Muscle layer of duodenum (tissue), 2 donors: ENCODE results near the gene NEMP2.
"Not testable (repeated sequence)": the region's sequence is repeated elsewhere in the genome, so short reads cannot be mapped to it uniquely, and the experiment has no call there.

ENCODE experiments used
- H3K27ac ChIP-seq: one replicate; pipeline ENCODE4 v1.7.0; 2013; ENCODE audit warnings: mild to moderate bottlenecking, low read length
- H3K27me3 ChIP-seq: one replicate; pipeline ENCODE4 v1.7.0; 2013; ENCODE audit warnings: low read depth, mild to moderate bottlenecking, control low read depth, low read length
- H3K36me3 ChIP-seq, 2 donors: one replicate each; pipeline ENCODE4 v1.7.0; 2013; ENCODE audit warnings: low read length in 2 of 2, control low read depth in 1 of 2, mild to moderate bottlenecking in 1 of 2; ENCODE audit not compliant: insufficient read depth in 2 of 2, control insufficient read depth in 1 of 2
- H3K4me1 ChIP-seq, 2 donors: one replicate each; pipeline ENCODE4 v1.7.0; 2013; ENCODE audit warnings: low read length in 2 of 2, mild to moderate bottlenecking in 2 of 2, control low read depth in 1 of 2, moderate library complexity in 1 of 2; ENCODE audit not compliant: insufficient read depth in 2 of 2, control insufficient read depth in 1 of 2
- H3K4me3 ChIP-seq, 2 donors: one replicate each; pipeline ENCODE4 v1.7.0; 2013; ENCODE audit warnings: low read length in 2 of 2, low read depth in 1 of 2, mild to moderate bottlenecking in 1 of 2
- H3K9me3 ChIP-seq, 2 donors: one replicate each; pipeline ENCODE4 v1.7.0; 2013; ENCODE audit warnings: low read length in 2 of 2, control low read depth in 1 of 2, mild to moderate bottlenecking in 1 of 2; ENCODE audit not compliant: control insufficient read depth in 1 of 2
- donor health status: healthy.

The NEMP2 gene

DNA sequence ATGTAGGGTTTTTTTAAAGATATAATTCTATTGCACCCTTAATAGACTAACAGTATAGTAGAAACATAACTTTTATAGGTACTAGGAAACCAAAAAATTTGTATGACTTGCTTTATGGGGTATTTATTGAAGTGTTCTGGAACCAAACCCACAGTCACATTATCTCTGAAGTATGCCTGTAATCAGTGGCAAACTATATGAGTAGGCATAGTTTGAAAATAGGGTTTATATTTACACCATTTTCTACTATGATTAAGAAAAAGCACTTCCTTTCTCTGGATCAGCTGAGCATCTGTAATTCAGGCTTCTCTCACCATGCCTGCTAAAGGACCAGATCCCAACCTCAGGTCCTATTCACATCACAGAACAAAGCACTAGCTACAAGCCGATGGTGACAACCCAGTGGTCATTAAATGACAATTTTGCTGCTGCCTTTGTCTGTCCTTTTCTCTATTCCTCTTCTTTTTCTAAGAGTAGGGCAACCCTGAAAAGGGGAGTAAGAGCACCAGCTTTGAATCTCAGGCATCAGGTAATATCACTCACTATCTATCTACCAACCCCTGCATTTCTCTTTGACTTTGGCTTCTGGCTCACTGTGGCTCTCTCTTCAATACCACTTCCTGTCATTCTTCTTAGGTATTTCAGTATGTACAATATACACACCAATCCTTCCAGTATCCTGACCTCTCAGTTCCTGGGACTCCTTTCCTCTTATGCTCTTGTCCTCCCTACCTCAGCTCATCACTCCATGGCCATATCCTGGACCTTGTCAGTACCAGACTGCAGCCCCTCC lies 14.4 kb downstream of the NEMP2 start:
- peaks cover 0 to 6% of the 10 kb centered on the region in 2 donors for H3K36me3 ChIP-seq
- H3K27me3 ChIP-seq = no peaks in the 10 kb centered on the region
- no peak overlapping the region for H3K4me3 ChIP-seq
- H3K4me1 ChIP-seq = no peaks in the 10 kb centered on the region
- no peak overlapping the region for H3K27ac ChIP-seq
- no peaks in the 10 kb centered on the region for H3K9me3 ChIP-seq

DNA sequence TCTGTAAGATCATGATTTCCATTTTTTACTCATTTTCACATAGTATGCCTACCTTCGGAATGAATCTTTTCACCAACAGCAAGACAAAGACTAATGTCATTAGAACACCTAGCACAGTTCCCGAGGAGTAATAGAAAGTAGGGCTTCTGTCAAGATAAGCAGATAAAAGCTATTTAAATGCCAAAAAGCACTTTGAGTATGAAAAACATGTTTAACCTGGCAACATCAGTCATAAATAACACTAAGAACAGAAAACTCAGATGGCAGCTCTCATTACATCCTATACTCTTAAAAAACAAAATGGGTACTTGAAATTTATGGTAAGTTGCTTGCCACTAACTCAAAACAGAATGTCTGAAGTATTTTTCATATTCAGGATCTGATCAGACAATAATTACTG lies 17.1 kb downstream of the NEMP2 start:
- H3K4me3 ChIP-seq = no peak overlapping the region
- no peaks in the 10 kb centered on the region for H3K27me3 ChIP-seq
- no peak overlapping the region for H3K27ac ChIP-seq
- no peaks in the 10 kb centered on the region for H3K9me3 ChIP-seq
- peaks cover 0 to 4% of the 10 kb centered on the region in 2 donors for H3K36me3 ChIP-seq
- no peaks in the 10 kb centered on the region for H3K4me1 ChIP-seq

DNA sequence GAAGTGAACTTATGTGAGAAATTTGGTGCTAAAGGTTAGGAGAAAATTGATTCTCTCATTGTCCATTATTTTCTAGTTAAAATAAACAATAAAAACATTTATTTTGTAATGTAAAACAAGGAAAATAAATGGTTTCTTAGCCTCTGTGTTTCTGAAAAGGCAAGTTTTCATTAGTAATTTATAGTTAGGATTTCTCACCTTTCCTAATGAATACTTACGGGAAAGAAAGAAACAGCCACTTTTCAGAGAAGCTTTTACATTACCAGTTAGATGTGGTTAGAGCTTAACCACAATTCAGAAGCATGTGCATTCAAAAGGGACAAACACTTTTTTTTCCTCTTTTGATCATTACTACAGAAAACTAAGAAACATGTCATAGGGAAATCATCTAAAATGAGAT lies 18.8 kb downstream of the NEMP2 start:
- Histone ChIP-seq H3K9me3 (no peaks in the 10 kb centered on the region), H3K4me1 (no peaks in the 10 kb centered on the region), H3K4me3 (no peak overlapping the region), H3K36me3 (peaks cover 0 to 4% of the 10 kb centered on the region in 2 donors), H3K27me3 (no peaks in the 10 kb centered on the region), H3K27ac (no peak overlapping the region)

DNA sequence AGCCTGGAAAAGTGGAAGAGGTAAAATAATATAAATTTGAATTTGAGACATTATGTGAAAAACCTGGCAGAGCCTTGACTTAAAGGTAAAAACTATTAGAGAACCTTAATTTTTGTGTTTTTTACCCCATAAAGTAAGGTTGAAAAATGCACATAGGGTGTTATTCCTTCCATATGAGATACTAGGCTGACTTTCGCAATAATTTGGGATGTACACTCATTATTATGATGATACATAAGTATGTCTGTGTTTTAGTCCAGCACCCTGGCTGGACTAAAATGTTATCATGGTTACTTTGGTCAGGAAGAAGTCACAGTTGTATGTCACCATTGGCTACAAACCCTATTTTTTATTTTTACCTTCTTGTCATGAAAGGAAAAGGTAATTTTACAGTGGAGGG lies 19.8 kb downstream of the NEMP2 start:
- Histone ChIP-seq H3K36me3 (peaks cover 0 to 4% of the 10 kb centered on the region in 2 donors), H3K4me3 (no peak overlapping the region), H3K4me1 (no peaks in the 10 kb centered on the region), H3K27ac (no peak overlapping the region), H3K27me3 (no peaks in the 10 kb centered on the region), H3K9me3 (no peaks in the 10 kb centered on the region)

DNA sequence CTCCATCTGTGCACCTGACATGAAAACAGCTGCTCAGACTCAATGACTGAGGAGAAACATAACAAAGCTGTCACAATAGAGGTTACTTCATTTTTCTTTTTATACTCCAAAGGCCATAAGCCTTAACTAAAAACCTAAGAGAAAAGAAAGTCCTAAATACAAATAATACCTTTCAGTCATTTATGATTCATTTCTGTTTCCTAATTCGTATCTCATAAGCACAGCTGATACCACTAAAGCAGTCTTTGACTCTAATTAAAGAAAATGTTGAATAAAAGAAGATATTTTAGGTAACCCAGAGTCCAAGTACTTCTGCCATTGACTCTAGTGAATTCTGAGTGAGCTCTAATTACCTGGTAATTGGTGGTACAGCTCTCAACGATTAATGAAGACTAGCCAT lies 20.6 kb downstream of the NEMP2 start:
- H3K4me1 ChIP-seq = no peaks in the 10 kb centered on the region
- H3K4me3 ChIP-seq = no peak overlapping the region
- H3K36me3 ChIP-seq = peaks cover 0 to 4% of the 10 kb centered on the region in 2 donors
- H3K27ac ChIP-seq = no peak overlapping the region
- no peaks in the 10 kb centered on the region for H3K27me3 ChIP-seq
- no peaks in the 10 kb centered on the region for H3K9me3 ChIP-seq

- Histone ChIP-seq H3K27ac (no peak overlapping the region), H3K27me3 (no peaks in the 10 kb centered on the region)
Observed at GRCh38 chr2:190512539-190513095, 21.9 kb downstream of the NEMP2 start.

GRCh38 chr2:190511104-190511503 lies 23.4 kb downstream of the NEMP2 start:
- H3K36me3 ChIP-seq = peaks cover 4 to 7% of the 10 kb centered on the region in 2 donors
- H3K4me3 ChIP-seq = no peak overlapping the region
- no peaks in the 10 kb centered on the region for H3K9me3 ChIP-seq
- no peak overlapping the region for H3K27ac ChIP-seq
- no peaks in the 10 kb centered on the region for H3K4me1 ChIP-seq
- H3K27me3 ChIP-seq = no peaks in the 10 kb centered on the region

More at GRCh38 chr2:190512539-190513095, 21.9 kb downstream of the NEMP2 start:
- no peaks in the 10 kb centered on the region for H3K4me1 ChIP-seq
- H3K4me3 ChIP-seq = no peak overlapping the region
- peaks cover 0 to 4% of the 10 kb centered on the region in 2 donors for H3K36me3 ChIP-seq
- H3K9me3 ChIP-seq = no peaks in the 10 kb centered on the region

DNA sequence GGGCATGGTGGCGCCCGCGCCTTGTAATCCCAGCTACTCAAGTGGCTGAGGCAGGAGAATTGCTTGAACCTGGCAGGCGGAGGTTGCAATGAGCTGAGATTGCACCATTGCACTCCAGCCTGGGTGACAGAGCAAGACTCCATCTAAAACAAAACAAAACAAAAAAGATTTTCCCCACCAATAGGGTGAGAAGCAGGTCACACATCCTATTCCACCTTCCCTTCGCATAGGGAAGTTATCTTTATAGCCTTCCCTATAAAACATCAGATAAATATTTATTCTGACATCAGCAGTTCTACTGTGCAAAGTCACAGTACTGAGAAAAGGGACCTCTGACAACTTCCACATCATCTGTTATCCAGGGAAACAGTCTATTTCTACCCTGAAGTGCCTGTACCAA lies 24.6 kb downstream of the NEMP2 start:
- H3K9me3 ChIP-seq, H3K4me3 ChIP-seq, H3K4me1 ChIP-seq, H3K36me3 ChIP-seq, H3K27ac ChIP-seq, H3K27me3 ChIP-seq: not testable (repeated sequence)

DNA sequence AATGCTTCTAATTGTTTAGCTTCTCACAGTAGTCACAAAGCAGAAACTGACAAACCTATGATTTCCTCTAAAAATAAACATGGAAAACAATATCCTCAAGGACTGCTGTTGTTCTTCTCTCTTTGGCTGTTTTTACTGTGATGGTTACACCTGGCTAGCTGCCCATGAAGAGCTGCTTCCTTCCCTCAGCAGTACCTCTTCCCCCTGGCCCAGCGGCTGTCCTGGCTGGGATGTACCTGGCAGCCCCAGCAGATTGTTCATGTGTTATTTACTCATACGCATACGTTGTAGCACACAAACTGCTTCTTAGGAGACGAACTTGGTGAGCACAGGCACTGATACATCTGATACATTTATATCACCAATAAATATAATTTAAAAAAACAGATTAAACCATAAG lies 27.4 kb downstream of the NEMP2 start:
- Histone ChIP-seq H3K27ac (no peak overlapping the region), H3K27me3 (no peaks in the 10 kb centered on the region), H3K36me3 (peaks cover 6 to 15% of the 10 kb centered on the region in 2 donors), H3K4me1 (no peaks in the 10 kb centered on the region), H3K4me3 (no peak overlapping the region), H3K9me3 (no peaks in the 10 kb centered on the region)

DNA sequence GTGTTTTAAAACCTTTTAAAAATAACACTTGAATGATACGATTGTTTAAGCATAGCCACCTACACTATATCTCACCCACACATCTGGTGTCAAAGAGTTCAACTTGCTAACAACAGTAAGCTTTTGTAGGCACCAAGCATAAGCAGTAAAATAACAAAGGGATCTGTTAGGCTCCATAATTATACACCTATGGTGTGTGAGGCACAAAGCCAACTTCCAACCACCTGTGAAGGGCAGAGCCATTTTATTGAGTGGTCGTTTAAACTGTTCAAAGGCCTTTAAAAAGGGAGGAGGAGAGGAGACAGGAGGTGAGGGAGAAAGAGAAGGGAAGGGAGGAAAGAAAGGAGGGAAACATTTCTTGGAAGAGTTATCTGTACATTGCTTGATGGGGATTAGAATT lies 27.9 kb downstream of the NEMP2 start:
- Histone ChIP-seq H3K9me3 (no peaks in the 10 kb centered on the region), H3K27me3 (no peaks in the 10 kb centered on the region), H3K27ac (no peak overlapping the region), H3K4me3 (no peak overlapping the region), H3K4me1 (no peaks in the 10 kb centered on the region), H3K36me3 (peaks cover 6 to 15% of the 10 kb centered on the region in 2 donors)

GRCh38 chr2:190505696-190506095 lies 28.8 kb downstream of the NEMP2 start:
- Histone ChIP-seq H3K4me3 (no peak overlapping the region), H3K4me1 (no peaks in the 10 kb centered on the region), H3K36me3 (peaks cover 6 to 15% of the 10 kb centered on the region in 2 donors), H3K9me3 (no peaks in the 10 kb centered on the region), H3K27ac (no peak overlapping the region), H3K27me3 (no peaks in the 10 kb centered on the region)

GRCh38 chr2:190504912-190505311 lies 29.6 kb downstream of the NEMP2 start:
- Histone ChIP-seq H3K4me3 (no peak overlapping the region), H3K4me1 (peaks cover 0 to 4% of the 10 kb centered on the region in 2 donors), H3K27me3 (no peaks in the 10 kb centered on the region)

More at GRCh38 chr2:190504912-190505311, 29.6 kb downstream of the NEMP2 start:
- Histone ChIP-seq H3K36me3 (peaks cover 9 to 15% of the 10 kb centered on the region in 2 donors), H3K27ac (no peak overlapping the region), H3K9me3 (no peaks in the 10 kb centered on the region)
